ENCODE measurements around the gene MYEOV.

Gene MYEOV

DNA sequence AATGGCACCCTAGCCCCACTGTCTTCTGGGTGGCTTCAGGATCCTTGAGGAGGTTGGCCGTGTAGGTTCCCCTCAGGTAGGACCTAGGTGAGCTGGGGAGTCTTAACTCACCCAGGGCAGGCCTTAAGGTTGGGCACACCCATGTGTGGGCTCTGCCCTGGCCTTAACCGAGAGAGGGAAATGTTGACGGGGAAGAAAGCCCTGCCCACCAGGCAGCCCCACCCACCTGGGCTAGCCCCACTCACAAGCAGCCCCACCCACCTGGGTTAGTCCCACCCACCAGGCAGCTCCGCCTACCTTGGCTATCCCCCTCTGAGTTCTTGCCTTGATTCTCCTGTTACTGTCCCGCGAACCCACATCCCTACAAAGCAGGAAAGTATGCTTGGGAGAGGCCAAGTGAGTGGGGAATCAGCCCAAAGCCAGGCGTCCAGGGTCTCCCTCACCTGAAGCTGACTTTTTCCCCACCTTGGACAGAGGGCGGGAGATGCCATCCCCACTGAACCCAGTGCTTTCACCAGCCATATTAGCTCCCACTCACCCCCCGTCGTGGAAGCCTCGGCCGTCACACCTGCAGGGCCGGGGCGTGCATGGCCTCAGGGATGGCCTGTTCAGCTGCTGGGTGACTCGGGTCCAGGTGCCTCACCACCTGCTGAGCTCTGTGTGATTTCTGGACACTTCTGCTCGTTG, at the start of gene MYEOV:
MYEOV (plus strand) TSS at position 337 of the 687 bp plus-strand sequence. CDS start 1,200 bp downstream, outside the sequence.
- no peak for DNase-seq (ENCODE audit: low read depth)

DNA sequence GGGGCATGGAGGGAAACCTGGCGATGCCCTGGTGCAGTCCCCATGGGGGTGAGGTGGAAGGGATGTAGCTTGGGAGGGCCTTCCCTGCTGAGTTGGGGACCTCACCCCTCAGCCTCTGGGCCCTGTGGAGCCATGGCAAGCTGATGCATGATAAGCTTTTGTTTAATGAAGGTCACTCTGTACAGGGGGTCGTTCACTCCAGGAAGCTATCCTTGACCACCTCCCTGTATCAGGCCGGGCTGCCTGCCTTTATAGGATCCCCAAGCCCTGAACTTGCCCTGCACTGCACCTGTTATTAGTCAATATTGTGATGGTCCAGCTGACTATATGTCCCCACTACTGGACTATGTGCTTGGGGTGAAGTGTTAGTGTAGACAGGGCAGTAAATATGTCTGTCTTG, 49.7 kb upstream of the MYEOV start:
- DNase-seq (ENCODE audit: low read depth), result no peak

DNA sequence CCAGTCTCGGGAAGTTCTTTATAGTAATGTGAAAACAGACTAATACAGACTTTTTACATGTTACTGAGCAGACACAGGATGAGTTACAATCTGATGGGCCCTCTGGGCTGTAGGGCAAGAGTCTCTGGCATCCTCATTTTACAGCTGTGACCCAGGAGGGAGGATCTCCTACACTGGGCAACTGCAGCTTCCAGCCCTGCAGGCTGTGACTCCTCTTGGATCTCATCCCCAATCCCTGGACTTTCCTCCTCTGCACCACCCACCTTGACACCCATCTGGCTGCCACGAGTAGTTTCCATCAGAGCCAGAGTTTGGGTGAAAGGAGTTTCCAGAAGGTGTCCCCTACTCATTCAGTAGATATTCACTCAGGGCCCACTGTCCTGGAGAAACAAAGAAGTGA, 48.9 kb upstream of the MYEOV start:
- no peak for DNase-seq (ENCODE audit: low read depth)

DNA sequence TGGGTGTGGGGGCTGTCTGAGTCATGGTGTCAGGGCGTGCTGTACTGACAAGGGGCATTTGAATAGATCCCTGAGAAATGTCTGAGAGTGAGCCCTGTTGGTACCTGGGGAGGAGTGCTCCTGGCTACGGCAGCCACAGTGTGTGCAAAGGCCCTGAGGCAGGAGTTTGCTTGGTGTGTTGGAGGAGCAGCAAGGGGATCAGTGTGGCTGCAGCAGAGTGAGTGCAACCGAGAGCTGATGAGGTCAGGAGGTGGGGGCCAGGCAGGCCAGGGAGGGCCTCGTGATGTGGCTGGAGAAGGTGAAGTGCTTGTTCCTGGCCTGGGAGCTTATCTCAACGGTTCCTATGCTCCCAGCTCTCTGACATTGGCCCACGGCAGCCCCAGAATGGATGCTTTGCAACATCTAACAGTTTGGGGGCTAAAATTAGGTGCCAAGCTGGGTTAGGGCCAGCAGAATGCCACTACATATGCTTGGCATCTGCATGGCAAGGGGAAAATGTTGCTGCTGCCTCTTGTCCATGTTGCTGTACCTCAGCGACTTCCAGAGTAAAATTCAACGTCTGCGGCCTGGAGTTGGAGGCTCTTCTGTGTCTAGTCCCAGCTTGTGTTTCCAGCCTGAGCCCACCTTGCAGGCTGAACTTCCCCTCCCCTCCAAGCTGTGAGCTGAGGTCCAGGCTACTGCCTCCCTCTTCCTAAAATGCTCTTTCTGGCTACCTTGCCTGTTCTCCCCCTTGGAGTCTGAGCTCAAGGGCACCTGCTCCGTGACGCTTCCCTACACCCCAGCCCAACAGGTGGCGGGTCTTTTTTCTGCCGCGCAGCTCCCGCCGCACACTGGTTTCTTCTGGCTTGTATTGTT, 48.2 kb upstream of the MYEOV start:
- no peak for DNase-seq (ENCODE audit: low read depth)

DNA sequence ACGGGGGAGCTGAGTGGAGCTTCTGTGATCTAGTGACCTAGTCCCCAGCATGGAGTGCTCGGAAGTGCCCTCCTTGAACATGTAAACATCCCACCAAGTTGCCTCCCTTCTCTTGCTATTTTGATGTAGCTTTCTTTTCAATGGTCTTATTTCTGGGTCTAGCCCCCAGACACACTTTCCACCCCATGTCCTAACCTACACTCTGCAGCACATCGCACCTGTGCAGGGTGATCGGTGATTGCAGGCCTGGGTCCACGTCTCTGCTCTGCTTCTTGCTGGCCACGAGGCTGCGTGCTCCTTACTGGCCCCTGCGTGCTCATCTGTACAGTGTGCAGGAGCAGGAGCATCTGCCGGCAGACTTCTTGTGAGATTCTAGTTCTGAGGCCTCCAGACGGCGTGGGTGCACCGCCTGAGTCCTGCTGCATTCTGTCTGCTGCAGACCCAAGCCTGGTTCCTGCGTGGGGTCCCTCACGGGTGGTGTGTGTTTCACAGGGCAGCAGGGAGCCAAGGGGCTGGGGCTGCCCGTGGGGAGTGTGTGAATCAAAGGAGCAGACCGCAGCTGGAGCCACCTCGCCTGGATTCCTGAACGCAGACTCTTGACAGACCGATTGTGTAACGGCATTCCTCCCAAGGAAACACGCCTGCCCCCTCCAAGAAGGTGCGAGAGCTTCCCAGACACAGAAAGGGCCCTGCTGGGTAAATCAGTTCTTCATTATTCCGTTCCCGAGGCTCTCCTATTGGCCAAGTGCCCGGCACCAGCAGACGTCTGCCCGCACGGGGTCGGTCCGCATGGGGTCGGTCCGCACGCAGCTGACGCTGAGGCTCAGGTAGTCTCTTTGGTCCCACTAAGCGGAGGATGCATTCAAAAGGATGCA, 44.4 kb upstream of the MYEOV start:
- no peak for DNase-seq (ENCODE audit: low read depth)

DNA sequence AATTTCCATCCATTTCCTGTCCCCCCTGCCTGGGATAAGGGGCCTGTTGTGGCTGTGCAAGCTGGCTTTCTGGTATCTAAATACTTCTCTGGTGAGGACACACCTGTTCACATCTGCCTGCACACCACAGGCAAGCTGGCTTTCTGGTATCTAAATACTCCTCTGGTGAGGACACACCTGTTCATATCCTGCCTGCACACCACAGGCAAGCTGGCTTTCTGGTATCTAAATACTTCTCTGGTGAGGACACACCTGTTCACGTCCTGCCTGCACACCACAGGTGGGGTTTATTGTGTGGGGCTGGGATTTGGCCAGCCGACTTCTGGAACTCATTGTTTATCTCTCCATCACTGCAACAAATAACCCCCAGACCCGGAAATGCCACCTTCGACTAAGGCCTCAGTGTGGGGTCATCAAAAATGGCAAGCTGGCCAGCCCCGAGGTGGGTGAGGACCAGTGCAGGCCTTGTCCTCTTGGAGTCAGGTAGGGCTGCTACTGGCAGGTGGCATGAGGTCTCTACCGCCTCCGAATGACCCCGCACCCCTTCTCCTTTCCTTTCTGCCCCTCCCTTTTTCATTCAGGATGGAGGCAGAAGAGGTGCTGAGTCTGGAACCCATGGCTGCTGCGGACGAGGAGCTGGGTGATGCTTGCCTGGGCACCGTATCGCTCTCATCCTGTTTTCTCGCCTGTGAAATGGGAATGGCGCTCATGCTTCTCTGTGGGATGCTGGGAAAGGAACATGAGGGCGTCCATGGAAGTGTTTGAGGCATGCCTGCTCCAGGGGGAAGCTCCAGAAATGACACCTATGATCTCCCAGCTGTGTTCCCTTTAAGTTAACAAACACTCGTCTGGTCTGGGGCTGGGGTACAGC, 43.5 kb upstream of the MYEOV start:
- DNase-seq (ENCODE audit: low read depth), result no peak

DNA sequence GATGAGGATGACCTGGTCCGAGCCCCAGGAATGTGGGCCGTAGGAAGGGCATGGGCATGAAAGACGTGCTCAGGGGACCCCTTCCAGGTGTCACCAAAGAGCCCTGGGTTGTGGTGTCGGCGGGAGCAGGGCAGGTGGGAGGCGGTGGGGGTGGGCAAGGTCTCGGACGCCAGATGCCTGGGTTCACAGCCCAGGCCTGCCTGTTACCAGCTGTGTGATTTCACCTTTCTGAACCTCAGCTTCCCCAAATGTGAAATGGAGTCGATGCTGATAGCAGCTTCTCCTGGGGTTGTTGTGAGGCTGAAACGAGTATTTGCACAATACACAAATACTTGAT, 42.9 kb upstream of the MYEOV start:
- DNase-seq (ENCODE audit: low read depth), result no peak

DNA sequence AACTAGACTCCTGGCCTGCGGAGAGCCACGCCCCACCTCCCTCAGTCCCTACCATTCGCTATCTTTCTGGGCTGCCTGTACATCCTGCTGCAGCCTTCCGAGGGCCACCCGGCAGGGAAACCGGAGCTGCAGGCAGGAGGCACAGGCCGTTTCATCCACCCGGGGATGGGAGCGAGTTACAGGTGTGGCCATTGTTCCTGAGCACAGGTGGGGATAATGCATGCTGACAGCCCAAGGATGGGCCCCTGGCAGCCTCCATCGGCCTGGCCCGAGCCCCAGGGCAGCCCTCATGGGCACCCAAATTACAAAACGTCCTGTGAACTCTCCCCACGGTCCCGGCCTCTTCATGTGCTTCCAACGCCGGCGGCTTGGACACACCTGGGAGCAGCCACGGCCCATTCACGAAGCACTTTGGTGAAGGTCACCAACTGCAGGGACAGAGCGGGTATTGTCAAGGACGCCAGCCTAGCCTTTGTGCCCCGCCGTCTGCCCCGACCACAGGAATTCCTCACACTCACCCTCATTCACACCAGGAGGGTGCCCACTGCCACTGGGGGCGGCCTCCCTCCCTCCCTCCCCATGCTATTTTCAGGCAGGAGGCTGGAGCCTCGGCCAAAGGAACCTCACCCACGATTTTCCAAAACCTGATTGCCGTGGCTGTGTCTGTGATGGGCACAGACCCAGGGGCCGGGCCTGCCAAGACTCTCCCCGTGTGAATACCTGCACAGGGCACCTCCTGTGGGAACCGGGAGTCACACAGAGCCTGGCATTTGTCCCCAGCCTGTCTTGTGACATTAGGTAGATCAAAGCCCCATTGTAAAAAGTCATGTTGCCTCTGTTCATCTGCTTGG, 42.1 kb upstream of the MYEOV start:
- no peak for DNase-seq (ENCODE audit: low read depth)

DNA sequence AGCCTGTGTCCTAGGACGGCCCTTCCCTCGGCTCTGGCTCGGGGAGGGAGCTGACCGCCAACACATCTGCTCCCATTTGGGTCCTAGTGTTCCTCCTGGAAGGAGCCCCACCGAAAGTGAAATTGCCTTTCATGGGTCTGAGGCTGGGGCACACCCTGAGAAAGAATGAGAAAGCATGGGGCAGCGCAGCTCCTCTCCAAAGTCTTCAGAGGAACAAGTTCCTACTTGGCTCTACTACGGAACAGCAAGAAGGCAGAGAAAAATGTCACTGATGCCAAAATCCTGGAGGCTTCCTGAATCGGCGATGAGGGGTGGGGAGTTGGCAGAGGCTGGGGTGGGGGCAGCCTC, 41.5 kb upstream of the MYEOV start:
- DNase-seq (ENCODE audit: low read depth), result no peak

DNA sequence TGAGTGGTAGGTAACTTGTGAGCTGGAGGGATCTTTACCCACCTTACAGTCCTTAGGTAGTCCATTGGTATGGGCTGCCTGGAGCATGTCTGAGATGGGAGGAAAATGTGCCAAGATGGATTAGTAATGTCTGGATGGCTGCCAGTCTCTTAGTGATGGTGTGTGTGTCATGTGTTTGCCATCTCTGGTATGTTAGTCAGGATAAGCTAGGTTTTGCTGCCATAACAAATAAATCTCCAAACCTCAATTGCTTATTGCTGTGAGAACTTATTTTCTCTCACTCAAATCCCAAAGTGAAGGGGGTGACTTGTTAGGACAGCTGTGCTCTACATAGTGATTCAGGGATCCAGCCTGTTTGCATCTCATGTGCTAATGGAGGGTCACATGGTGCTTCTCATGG, 40.9 kb upstream of the MYEOV start:
- no peak for DNase-seq (ENCODE audit: low read depth)

DNA sequence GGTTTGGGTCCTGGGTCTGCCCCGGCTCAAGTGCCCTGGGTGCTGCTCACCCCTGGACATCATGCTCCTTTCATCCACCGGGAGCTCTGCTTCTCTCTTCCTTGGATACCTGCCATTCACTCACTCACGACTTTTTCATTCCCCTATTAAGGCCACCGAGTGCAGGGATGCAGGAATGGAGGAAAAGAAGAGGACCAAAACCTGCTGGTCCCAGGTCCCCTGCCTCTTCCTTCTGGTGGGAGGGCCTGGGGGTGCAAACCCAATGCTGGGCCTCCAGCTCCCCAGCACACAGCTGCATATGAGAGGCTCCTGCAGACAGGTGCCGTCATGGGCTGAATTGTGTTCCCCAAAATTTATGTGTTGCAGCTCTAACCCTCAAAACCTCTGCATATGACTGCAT, 36.8 kb upstream of the MYEOV start:
- DNase-seq (ENCODE audit: low read depth), result no peak

DNA sequence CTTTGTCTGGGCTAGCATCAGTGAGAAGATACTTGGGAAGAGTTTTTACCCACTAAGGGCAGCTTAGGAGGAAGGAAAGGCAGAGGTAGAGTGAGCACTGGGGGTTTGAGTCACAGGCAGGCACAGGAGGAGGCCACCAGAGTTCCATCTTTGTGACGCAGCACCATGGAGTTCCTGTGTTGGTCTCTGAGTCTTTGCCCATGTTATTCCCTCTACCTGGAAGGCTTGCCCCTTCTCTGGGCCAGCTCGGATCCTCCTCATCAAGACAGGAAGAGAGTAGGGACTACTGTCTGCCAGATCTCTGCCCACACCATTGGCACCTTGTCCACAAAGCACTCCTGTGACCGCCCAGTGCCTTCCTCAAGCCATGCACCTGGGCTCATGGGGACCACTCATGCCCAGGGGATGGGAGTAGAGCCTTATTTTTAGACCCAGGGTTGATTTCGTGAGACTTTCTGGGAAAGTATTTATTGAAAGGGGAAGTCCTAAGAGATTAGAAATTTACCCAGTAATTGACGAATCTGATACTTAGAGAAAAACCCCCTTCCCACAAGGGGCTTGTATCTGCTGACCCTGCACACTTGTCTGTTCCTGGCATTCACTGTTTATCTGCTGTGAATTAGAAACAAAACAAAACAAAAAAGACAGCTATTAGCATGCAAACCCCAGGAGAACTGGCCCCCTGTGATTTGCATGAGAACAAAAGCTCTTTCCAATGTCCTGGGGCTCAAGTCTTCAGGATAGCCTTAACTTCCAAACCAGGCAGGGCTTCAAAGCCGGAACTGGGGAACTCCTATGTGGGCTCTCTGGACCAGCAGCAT, 35.9 kb upstream of the MYEOV start:
- no peak for DNase-seq (ENCODE audit: low read depth)

DNA sequence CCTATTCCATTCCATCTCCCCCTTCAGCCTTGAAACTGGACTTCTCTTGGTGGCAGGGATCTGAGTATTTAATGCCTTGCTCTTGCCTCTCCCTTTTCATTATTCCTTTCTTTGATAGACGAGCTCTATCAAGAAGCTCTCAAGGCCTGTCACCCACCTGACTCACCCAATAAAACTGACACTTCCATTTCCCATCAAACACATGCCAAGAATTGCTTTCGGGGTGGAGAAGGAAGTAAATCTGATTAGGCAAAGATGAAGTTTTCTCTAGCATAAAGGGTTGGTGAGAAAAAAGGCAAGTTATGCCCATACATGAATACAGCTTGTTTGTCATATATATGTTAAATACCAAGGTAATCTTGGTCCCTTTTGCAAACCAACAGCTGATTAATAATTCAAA, 34.9 kb upstream of the MYEOV start:
- DNase-seq (ENCODE audit: low read depth), result no peak

DNA sequence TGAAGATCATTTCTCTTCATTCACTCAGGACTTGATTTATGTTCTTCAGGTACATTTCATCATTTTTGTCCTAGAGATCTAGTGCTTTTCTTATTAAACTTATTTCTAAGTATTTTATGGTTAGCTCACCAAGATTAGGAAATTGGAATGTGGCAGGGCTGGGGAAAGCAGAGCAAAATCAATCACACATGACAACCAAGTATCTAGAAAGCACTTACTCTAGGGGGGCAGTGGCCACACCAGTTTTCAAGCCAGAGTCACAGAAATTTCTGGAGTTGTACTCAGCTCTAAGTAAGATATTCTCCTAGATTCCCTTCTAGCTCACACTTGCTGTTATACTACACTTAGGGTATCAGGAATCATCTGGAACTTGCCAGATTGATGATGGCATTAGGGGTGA, 33.3 kb upstream of the MYEOV start:
- DNase-seq (ENCODE audit: low read depth), result no peak

DNA sequence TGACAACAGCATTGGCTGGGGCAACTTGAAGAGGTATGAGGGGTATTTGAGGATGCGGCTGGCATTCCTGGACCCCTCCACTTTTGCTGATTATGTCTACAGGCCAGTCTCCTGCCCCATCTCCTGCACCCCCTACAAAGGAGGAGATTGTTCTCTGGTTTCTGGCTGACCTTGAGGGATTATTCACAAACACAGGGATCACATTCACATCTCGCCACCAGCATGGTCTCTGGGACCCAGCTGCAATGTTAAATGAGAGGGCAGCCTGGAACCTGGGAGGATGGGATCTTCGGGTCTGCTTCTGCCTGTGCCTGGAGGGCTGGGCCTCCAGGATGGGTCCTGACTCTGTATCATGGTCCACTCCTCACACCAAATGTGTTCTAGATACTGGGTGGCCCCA, 32.8 kb upstream of the MYEOV start:
- no peak for DNase-seq (ENCODE audit: low read depth)

DNA sequence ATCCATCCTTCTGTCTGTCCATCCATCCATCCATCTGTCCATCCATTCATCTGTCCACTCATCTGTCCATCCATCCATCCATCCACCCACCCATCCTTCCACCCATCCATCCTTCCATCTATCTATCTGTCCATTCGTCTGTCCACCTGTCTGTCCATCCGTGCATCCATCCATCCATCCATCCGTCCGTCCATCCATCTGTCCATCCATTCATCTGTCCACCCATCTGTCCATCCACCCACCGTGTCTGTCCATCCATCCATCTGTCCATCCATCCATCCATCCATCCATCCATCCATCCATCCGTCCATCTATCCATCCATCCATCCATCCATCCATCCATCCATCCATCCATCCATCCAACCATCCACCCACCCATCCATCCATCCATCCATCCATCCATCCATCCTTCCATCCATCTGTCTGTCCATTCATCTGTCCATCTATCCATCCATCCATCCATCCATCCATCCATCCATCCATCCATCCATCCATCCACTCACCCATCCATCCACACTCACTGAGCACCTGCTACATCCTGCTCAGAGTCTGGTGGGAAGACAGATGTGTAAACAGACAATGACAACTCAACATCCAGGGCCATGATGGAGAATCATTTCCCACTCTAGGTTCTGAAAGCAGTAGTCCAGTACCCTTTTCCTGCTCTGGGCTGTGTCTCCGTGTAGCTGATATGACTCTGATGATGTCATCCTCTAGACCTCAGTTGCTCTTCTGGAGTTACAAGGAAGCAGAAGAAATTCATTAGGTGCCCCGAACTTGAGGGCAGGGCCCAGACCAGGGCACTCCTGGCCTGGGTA, 30.8 kb upstream of the MYEOV start:
- no peak for DNase-seq (ENCODE audit: low read depth)

DNA sequence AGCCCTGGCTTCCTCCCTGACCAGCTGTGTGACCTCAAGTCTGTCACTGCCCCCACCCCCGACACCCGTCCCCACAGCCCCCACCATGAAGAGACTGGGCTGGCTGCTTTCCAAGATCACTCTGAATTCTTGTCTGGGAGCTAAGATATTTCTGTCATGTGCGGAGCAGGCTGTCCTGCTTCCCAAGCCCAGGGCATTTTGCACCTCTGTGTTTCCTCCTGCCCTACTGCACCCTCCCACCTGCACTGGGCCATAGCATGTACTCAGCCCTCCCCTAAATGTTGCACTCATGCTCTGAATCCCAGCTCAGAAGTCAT, 30.3 kb upstream of the MYEOV start:
- no peak for DNase-seq (ENCODE audit: low read depth)

DNA sequence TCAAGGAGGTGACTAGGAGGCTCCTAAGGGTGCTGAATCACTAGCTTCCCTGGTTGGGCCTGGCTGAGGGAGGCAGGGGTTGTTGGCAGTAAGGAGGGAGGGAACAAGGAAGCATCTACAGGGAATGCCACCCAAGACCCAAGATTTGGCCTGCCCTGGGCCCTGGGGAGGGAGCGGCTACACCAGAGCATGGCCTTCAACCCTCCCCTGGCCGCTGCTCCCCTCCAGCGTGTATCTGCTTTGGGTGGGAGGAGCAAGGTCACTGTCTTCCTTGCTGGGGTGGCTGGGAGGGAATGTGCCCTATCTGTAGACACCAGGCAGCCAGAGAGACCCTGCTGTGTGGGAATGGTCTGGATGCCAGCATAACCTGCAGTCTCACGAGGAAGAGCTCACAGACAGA, 29.5 kb upstream of the MYEOV start:
- DNase-seq (ENCODE audit: low read depth), result no peak

DNA sequence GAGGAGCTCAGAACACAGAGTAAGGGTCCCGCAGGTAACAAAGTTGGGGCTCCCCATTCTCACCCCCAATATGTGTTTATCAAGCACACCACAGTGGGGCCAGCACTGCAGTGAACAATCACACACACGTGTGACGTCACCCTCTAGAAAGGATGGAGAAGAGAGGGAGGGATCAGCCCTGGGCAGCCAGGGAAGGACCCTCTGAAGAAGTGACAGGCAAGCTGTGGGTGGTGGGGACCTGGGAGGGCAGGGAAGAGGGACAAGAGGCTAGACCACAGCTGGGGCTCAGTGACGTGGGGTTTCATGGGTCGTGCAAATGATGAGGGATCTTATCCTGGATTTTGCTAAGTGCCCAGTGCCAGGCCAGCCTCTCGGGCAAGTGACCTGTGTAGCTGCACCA, 28.7 kb upstream of the MYEOV start:
- no peak for DNase-seq (ENCODE audit: low read depth)
